NCI-H446 treated with DMSO at 0.1 percent for 48 hours (cell line): Measurements from ENCODE around the gene ANGPTL2.

Experiments used
- DNase-seq: peaks from one replicate; lab custom pipeline; 2025; lab: John Stamatoyannopoulos, UW

ANGPTL2 gene

DNA sequence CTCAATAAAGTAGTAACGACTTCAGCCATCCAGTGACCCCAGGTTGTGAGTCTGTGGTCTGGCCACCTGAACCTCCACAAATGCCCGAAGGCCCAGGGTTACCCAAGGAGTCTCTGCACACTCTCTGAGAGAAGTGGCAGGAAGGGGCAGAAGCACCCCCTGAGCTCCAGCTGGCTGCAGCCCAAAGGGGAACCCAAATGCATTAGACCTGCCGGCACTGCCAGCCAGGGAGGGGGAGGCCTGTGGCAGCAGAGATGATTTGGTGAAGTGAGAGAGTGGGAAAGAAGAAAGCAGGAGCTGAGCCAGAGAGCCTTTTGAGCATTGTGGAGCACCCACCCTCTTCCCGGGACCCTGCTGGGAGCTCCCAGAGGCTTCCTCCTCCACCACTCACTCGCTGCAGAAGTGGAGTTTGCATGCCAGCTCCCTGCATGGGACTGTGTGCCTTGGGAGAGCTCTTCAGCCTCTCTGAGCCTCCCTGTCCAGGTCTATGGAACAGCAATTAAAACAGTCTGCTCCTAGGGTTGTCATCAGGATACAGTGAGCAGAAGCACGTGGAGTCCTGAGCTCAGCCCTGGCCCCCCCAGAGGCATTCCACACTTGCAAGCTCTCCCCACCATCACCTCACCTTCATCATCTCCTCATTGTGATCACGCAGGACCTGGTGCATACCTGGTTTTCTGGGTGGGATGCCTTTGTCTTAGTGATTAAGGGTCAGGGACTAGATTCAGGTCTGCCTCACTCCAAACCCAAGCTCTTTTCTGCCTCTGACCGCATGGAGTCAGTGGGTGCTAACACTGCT lies 13.8 kb upstream of the ANGPTL2 start:
- DNase-seq: no peak

DNA sequence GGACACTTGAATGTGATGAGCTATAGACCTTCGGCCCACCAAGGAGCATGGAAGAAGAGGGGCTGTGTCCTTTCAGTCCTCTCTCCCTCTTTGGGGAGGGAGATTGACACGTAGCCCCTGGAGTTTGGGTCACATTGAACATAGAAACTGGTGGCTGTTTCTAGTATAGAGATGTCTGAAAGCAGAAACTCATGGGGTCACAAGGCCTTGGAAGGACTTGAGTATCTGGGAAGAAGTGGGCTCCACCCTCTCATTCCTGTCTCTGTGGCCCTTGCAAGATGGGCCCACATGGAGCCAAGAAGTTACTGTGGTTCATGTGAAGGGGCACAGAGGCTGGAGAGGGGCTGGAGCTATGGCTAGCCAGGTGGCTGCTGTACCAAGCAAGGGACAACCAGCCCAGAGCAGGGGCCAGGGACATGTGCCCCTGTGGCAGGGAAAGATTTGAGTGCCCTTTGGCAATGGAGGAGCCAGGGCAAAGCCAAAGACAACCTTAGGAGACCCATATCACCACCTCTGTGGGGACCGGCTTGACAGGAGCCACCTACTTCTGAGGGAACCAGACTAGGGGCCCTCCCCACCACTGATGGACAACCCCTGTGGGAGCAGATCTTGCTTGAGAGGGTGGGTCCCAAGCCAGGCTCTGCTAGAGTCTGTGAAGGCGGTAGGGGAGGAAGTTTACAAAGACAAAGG lies 12.8 kb upstream of the ANGPTL2 start:
- no peak for DNase-seq

DNA sequence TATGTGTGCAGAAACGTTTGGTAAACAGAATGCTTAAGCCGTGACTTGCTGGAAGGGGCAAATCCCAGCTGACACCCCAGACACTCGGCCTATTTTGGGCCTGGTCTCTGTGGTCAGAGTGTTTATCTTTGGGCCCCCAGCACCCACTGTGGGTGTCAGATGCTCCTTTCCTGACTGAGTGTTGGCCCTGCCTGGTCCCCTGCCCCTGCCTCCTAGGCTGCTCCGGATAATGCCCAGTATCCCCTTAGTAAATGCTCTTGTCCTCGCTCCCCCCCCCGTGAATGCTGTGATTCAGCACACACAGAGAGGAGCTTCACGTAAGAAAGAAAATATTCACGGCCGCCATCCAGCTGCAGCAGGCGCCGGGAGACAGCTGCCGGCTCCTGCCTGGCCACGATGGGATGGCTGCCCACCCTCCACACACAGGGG lies 11.3 kb upstream of the ANGPTL2 start:
- no peak for DNase-seq

DNA sequence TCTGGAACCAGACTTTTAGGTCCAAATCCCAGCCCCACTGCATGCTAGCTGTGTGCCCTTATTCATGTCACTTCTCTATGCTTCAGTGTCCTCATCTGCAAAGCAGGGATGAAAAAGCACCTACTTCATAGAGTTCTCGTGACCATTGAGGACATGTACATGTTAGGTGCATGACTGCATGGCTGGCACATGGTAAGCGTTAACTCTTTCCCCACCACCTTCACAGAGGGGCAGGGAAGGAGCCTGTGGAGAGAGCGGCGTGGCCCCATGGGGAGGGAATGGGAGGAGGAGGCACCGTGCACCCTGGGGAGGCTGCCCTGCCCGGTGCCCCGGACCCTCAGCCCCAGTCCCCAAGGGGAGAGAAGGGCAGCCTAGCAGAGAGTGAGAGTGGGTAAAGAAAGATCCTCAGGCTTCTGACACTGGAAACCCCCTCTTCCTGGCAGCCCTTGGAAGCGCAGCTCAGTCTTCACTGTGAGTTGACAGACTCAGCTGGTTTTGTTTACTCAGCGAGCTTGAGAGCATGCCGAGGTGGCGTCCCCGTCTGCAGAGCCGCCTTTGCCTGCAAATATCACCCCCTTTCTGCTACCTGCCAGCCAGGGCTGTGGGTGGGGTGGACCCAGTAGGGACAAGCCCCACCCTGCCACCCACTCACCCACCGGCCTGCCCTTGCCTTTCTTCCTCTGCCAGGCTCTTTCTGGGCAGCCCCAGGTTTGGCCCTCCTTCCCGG lies 10.6 kb upstream of the ANGPTL2 start:
- DNase-seq: peak; percentile 7

DNA sequence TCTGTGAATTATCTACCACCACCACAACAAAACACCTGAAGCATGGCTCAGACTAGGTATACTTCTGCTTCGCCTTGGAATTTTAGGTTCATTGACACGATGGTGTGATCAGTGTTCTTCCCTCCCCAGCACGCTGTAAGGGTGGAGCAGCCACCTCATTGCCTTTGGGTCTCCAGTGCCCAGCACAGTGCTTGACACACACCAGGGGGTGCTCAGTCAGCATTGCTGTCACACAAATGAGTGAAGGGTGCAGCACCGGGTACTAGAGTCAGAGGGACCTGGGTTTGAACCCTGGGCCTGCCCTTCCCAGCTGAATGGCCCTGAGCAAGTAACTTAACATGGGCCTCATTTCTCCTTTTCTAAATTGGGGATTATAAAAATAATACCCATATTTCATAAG lies 9.9 kb upstream of the ANGPTL2 start:
- DNase-seq: no peak

DNA sequence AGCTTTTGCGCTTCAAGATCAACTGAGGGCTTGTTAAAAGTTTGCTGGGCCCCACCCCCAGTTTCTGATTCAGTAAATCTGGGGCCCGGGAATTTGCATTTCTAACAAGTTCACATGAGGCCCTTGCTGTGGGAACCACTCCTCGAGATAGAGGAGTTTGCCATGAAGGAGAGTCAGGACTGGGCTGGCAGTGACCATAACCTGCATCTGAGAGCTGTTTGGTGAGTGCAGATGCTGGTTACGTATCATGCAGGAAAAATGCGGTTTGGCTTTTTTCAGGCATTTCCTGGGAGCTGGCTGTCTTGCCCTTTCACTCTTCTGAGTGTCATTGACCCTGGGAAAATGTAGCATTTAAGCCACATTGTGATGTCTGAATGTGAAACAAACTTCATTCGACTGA lies 9.4 kb upstream of the ANGPTL2 start:
- no peak for DNase-seq

DNA sequence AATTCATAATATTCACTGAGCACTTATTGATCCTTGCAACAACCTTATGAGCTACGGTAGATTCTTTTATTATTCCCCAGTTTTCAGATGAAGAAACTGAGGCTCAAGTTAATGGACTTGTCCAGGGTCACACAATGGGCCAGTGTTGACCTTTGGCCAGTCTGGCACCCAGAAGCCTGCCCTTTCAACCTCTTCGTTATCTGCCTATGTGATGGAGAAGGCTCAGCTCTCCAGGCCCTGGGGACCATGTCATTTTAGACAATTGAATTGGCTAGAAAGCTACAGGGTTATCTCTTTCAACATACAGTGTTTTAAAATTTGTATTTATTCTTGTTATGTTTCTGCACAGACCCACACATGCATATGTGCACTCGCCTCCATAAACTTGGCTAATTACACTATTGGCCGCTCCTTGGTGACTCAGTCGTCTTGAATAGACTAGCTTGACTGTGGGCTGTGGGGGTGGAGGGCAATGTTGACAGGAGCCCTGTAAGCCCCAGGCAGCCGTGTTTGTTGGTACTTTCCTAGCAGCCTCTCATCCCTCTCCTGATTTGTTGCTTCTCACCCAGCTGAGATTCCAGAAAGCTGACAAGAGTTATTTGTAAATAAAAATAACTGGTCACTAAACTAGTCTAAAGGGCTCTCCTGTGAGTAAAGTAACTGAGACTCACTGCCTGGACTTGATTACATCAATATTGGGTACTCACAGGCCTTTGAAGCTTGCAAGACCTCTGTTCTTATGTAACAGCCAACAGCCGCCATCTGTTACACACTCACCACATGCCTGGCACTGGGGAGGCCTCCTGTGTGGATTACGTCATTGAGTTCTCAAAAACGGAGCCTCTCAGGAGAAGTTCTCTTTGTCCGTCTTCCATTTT lies 8.5 kb upstream of the ANGPTL2 start:
- DNase-seq: peak; percentile 92

DNA sequence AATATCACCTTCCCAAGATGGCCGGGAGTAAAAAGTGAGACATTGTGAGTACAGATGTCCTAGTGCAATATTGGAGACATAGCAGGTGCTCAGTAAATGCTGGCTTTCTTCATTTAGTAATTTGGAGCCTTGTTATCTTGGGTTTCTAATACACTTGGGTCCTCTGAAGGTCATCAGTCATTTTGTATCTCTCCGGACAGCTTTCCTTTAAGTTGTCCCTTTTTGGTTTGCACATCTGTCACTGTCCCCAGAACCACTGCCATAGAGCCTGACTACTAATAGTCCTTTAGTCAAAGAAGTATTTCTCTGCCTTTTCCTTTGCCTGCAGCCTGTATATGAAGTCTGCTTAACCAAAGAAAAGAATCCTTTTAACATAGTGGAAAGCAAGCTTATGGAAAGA lies 7.8 kb upstream of the ANGPTL2 start:
- no peak for DNase-seq

DNA sequence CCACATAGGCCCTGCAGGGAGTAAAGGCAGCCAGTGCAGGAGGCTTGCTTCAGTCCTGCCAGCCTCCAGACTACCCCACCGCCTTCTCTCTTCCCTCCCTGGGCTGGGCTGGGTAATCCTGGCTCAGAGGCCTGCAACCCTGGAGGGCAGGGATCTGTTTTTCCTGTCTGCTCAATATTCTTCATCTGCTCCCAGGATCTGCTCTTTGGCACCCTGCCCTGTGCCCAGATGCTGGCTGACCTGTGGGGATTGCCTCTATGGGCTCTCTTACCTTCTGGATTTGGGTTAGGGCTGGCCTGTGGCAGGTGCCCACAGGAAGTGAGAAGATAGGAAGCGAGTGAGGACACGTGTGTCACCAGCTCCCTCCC lies 7.3 kb upstream of the ANGPTL2 start:
- no peak for DNase-seq

DNA sequence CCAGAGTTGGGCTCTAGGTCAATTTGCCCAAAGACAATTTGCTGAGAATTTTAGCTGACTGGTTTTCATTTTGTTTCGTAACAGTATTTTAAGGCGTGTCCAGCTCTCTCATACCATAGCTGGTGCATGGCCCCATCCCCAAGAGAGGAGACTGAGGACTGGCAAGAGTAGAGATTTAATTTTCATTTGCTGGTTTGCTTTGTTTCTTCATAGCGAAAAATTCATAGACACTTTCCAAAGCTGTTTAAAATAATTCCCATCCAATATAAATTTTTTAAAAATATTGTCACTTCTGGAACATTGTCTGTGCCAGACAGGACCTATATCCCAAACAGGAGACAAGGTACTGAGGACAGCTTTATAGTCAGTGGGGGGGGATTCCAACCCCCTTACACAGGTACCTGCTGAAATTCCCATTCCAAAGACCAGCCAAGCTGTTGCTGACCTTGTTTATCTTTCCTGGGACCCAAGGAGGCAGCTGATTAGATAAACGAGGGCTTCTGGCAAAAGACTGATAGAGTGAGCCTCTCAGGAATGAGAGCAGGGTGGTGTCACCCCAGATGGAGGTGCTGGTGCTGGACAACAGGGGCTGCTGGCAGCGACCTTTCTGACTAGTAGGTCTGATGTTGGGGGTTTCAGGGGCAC lies 6.8 kb upstream of the ANGPTL2 start:
- no peak for DNase-seq

DNA sequence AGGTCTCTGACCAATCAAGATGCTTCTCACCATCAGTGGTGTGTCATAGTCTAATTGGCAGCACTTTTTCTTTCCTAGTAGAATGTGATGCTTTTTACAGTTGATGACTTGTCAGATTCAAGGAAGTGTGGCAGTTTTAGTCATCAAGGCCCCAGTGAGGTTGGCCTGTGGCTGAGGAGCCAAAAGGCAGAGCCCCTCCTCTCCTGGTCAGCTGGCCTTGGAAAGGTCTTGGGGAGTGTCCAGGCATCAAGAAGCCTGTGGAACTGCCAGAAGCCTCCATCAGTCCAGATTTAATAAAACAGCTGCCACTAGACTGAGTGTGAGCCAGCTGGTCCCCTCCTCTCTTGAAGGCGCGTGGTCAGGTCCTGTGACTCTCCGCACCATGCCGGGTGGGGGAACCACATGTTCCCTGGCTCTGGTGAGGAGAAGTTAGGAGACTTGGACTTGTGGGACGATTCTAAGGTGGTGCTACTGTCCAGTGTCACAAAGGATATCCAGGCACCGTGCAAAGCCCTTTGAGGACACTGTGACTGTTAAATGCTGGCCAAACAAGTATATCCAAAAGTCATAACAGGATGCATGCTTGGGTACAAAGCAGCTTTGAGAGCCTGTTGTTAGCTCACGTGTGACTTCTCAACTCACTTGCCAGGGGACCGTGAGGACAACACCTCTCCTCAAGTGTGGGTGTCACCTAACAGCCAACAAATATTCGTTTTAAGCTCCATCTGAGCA lies 6.1 kb upstream of the ANGPTL2 start:
- peak; percentile 21 for DNase-seq

DNA sequence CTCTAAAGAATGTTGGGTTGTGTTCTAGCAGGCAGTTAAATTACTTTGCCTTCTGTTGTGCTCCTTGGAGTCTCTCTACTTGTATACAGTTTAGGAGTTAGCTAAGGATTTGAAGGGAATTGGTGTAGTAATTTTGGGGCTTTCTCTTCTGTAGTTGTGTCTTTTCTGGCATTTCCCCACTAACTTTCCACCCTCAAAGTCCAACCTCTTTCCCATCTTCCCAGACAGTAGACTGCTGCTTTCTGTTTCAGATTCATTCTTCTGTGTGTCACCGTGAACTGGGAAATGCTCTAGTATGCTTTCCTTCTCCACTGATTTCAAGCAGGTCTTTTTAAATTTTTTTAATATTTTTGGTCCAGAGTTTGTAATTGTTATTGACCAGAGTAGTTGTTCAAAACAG lies 4.5 kb upstream of the ANGPTL2 start:
- no peak for DNase-seq

DNA sequence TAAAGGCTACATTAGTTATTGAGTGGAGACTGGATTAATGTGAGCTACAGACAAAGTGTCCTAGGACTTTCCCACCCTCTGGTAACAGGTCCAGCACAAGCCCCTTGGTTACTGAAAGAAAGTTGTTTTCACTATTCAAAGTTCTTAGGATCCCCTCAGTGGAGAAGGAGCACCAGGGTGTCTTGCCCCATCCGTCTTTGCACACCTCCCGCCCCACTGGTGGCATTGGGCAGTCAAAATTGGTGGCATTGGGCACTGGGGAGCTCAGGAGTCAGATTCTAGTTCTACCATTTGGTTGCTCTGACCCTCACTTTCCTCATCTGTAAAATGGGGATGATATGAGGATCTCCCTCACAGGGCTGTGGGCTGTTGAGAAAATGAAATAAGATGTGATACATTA lies 2.4 kb upstream of the ANGPTL2 start:
- DNase-seq: no peak

DNA sequence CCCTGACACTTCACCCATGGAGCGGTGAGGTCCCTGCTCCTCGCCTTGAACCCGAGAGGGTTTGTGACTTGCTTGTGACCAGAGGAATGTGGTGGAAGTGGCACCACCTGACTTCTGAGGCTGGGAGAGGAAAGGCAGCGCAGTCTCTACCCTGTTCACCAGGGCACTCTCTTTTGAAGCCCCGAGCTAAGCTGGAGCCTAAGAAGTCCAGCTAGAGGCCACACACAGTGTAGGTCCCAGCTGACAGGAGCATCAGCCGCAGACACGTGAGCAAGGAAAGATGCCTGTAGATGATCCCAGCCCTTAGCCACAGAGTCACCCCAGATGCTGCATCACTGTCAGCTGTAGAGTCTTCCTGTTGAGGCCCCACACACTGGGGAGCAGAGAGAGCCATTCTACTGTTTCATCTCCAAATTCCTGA lies 1.7 kb upstream of the ANGPTL2 start:
- no peak for DNase-seq

DNA sequence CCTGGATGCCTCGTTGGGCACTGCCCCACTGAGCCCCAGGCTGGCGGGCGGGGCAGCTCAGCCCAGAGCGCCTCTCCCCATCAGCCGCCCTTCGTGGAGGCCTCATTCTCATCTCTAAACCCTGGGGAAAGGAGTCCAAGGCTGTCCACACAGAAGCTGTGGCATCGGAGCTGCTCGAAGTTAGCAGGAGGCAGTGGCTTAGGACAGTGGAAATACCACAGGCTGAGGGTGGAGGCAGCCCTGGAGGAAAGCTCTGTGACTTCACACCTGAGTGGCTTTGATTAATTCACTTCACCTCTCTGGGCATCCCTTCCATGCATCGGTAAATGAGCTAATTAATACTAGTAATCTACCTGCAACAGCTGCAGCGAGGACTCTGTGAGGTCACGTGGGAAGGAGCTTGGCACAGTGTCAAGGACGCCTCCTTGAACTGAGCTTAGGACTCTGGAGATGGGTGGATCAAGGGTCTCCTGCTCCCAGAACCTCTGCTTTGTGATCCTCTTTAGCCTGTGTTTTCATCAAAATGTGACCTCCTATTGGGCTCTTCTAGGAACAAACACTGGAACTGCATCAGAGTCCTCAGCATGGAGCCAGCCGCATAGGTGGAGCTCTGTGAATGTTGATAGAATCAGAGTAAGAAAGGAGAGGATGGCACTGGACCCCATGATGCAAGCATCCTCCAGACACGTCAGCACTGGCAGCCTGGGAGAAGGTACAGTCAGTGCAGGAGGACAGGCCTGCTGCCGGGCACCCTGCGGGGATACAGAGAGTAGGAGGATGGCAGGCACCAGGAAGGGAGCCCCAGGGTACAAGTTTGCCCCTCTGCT lies 842 bp upstream of the ANGPTL2 start:
- no peak for DNase-seq

DNA sequence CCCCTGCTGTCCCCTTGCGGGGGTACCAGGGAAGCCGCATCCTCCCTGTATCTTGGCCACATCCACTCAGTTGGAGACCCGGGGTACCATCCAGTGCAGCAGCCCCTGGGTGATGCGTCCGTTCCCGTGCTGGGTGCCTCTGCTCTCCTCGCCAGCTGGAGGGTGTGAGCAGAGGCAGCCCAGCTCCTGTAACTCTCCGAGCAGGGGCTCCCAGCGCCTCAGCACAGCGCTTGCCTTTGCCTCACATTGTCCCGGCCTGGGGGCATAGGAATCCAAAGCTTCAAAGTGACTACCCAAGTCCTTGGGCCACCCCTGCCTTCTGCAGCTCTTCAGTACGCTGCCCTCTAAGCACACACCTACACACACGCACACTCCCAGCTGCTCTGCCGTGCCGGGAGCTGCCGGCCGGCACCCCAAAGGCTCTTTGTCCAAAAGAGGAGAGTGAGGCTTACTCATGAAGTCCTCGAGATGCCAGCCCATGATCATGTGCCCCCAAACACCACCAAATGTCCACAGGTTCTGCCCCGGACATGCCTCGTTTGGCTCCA lies 733 bp downstream of the ANGPTL2 start:
- DNase-seq: no peak

DNA sequence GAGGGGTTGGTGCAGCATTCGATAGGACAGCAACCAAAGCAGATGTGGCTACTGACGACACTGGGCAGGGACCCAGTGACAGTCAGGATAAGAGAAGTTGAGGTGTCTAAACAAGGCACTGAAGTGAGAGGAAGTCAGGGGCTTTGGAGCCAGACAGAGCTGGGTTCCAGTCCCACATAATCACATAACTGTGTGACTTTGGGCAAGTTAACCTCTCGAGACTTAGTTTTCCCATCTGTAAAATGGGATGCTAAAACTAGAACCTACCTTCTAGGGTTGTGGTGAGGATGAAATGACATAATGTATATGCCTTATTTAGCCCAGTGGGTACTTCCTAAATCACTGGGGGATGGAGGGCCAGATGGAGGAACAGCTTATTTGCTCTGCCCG lies 3.1 kb downstream of the ANGPTL2 start:
- DNase-seq: no peak

DNA sequence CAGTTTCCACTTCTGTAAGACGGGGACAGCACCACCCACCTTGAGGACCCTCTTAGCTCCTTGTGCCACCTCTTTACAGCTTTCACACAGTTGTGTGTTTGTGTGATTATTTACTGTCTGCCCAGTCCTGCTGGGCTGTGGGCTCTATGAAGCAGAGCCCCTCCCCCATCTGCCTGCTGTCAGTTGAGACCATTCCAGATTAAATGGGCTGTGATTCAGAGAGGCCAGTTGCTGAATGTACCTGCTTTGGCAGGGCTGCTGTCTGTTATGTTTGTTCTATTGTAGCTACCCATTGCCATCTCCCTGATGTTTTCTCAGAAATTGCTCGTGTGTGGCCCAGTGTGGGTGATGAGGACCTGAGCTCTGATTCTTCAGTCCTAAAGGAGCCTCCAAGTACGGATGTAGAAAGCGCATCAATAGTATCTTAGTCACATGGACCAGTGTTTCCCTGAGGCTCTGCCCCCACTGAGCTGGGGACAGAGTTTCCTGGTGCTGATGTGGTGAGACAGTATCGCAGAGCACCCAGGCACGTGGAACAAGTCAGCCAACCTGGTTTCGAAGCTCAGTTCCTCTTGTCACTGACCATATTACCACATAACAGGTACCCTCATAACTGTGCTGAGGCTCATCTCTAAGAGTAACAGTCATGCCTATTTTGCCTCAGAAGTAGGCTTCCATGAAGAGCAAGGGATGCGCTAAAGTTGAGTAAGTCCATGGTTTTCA lies 3.7 kb downstream of the ANGPTL2 start:
- DNase-seq: no peak

DNA sequence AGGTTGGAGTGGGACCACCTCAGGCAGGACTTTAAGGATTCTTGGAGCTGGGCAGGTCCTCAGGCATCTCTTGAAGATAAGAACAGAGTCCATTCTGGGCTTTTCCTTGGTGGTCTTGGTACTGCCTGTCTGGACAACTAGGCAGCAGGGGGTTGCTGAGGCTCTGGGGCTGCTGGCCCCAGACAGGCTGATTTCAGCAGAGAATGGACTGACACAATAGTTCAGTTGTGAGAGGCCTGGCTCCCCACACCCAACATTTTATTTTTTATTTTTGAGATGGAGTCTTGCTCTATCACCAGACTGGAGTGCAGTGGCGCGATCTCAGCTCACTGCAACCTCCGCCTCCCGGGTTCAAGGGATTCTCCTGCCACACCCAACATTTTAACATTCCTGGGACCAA lies 4.6 kb downstream of the ANGPTL2 start:
- no peak for DNase-seq
